ENCODE data around the gene BDKRB1. TPM values are rescaled to one million over a fixed set of nuclear protein-coding genes. Genes with fewer than 3 reads are reported as not detected.

Gene BDKRB1
- total RNA-seq, 1 donor = 15.1 TPM

DNA sequence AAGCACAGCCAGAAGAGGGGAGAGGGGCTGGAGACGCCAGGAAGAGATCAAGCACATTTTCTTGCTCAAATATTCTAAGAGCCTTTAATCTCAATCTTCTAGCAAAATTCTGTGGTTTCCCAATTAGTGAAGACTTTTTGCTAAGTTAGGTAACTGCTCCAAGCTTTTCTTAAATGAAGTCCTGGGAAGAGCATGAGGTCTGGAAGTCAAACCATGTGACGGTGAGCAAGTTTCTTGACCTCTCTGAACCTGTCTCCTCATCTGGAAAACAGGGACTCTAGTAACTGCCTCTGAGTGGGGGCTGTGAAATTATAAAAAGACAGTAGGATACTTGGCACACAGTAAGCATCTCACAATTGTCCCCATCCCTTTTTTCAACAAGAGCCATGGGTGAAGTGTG is 24.1 kb downstream of the BDKRB1 start:
- TF ChIP-seq, protein P1, sequence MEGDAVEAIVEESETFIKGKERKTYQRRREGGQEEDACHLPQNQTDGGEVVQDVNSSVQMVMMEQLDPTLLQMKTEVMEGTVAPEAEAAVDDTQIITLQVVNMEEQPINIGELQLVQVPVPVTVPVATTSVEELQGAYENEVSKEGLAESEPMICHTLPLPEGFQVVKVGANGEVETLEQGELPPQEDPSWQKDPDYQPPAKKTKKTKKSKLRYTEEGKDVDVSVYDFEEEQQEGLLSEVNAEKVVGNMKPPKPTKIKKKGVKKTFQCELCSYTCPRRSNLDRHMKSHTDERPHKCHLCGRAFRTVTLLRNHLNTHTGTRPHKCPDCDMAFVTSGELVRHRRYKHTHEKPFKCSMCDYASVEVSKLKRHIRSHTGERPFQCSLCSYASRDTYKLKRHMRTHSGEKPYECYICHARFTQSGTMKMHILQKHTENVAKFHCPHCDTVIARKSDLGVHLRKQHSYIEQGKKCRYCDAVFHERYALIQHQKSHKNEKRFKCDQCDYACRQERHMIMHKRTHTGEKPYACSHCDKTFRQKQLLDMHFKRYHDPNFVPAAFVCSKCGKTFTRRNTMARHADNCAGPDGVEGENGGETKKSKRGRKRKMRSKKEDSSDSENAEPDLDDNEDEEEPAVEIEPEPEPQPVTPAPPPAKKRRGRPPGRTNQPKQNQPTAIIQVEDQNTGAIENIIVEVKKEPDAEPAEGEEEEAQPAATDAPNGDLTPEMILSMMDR (IDR thresholded peaks at IDR 0.05; ENCODE audit: insufficient read depth, low read depth, low read length) = no peak
- H3K4me3 ChIP-seq (ENCODE audit: low read depth, low read length) = no peak overlapping the region
- peak; percentile 63 for DNase-seq (ENCODE audit: low read depth)

- DNase-seq (ENCODE audit: low read depth) = peak; percentile 79
- H3K4me3 ChIP-seq (ENCODE audit: low read depth, low read length) = no peak overlapping the region
- TF ChIP-seq, protein P1 (IDR thresholded peaks at IDR 0.05; ENCODE audit: insufficient read depth, low read depth, low read length) = no peak
These were observed 25.5 kb downstream of the BDKRB1 start for GRCh38 chr14:96281486-96281885.

GRCh38 chr14:96284008-96284407 is 28.0 kb downstream of the BDKRB1 start:
- no peak for DNase-seq (ENCODE audit: low read depth)
- TF ChIP-seq, protein P1 (IDR thresholded peaks at IDR 0.05; ENCODE audit: insufficient read depth, low read depth, low read length) = no peak

GRCh38 chr14:96284430-96284829 is 28.4 kb downstream of the BDKRB1 start:
- no peak overlapping the region for H3K4me3 ChIP-seq (ENCODE audit: low read depth, low read length)
- TF ChIP-seq, protein P1 (IDR thresholded peaks at IDR 0.05; ENCODE audit: insufficient read depth, low read depth, low read length) = no peak
- DNase-seq (ENCODE audit: low read depth) = no peak

More at GRCh38 chr14:96284008-96284407, 28.0 kb downstream of the BDKRB1 start:
- H3K4me3 ChIP-seq (ENCODE audit: low read depth, low read length) = no peak overlapping the region

GRCh38 chr14:96285667-96286066 is 29.7 kb downstream of the BDKRB1 start:
- TF ChIP-seq, protein P1 (IDR thresholded peaks at IDR 0.05; ENCODE audit: insufficient read depth, low read depth, low read length) = no peak
- H3K4me3 ChIP-seq (ENCODE audit: low read depth, low read length) = no peak overlapping the region
- peak; percentile 87 for DNase-seq (ENCODE audit: low read depth)

GRCh38 chr14:96286251-96286650 is 30.2 kb downstream of the BDKRB1 start:
- TF ChIP-seq, protein P1 (IDR thresholded peaks at IDR 0.05; ENCODE audit: insufficient read depth, low read depth, low read length) = no peak
- no peak overlapping the region for H3K4me3 ChIP-seq (ENCODE audit: low read depth, low read length)

GRCh38 chr14:96287856-96288255 is 31.8 kb downstream of the BDKRB1 start:
- TF ChIP-seq, protein P1 (IDR thresholded peaks at IDR 0.05; ENCODE audit: insufficient read depth, low read depth, low read length) = no peak
- H3K4me3 ChIP-seq (ENCODE audit: low read depth, low read length) = no peak overlapping the region
- no peak for DNase-seq (ENCODE audit: low read depth)

More at GRCh38 chr14:96286251-96286650, 30.2 kb downstream of the BDKRB1 start:
- DNase-seq (ENCODE audit: low read depth) = no peak
